ENCODE measurements around the gene BRD4. TPM values are rescaled to one million over a fixed set of nuclear protein-coding genes. Genes with fewer than 3 reads are reported as not detected.
A peak's percentile ranks its signal among the peaks of the same experiment; 100 is the strongest.

BRD4 gene
- total RNA-seq, 1 experiment from 2014 or later: 189 TPM

DNA sequence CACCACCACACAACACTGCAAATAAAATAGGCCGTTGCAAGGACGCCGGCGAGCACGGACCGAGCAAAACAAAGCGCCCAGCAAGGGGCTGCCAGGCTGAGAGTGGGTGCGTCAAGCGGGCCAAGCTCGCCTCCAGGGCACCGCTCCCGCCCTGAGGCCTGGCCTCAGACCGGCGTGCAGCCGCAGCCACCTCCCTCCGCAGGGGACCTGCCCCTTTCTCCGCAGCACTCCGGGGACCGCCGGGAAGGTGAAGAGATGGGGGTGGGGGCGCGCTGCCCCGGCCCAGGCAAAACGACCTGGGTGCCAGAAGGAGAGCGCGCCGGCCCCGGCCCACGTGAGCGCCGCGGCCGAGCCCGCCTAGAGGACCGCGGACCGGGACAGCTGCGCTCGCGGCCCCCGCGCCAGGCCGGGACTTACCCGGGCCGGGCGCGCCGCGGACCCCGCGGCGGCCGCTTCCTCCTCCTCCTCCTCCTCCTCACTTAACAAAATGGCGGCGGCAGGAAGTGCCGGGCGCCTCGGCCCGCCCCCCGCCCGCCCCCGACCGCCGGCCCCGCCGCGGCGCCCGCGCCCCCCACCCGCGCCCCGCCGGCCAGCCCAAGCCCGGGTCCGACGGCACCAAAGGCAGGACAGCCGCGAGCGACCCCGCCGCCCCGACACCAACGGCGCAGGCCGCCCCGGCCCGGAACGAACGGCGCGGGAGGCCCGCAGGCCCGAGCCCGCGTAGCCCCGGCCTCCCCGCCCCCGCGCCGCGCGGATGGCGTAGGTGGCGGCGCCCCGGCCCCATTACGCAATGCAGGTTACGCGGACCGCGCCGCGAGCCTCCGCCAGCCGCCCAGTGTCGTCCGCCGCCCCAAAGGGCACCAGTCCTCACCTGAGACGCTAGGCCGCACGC lies 674 bp downstream of the BRD4 start:
- POLR2A ChIA-PET: interaction anchor here (0.6 to 4.3 kb wide), 16 partner anchors 8 to 53 kb away, joined by 3 to 40 read pairs (median 4); partner anchors contain the start of gene AKAP8
- peak; percentile 65 for DNase-seq (ENCODE audit: unreplicated experiment)
- TF ChIP-seq, protein P1, sequence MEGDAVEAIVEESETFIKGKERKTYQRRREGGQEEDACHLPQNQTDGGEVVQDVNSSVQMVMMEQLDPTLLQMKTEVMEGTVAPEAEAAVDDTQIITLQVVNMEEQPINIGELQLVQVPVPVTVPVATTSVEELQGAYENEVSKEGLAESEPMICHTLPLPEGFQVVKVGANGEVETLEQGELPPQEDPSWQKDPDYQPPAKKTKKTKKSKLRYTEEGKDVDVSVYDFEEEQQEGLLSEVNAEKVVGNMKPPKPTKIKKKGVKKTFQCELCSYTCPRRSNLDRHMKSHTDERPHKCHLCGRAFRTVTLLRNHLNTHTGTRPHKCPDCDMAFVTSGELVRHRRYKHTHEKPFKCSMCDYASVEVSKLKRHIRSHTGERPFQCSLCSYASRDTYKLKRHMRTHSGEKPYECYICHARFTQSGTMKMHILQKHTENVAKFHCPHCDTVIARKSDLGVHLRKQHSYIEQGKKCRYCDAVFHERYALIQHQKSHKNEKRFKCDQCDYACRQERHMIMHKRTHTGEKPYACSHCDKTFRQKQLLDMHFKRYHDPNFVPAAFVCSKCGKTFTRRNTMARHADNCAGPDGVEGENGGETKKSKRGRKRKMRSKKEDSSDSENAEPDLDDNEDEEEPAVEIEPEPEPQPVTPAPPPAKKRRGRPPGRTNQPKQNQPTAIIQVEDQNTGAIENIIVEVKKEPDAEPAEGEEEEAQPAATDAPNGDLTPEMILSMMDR (IDR thresholded peaks at IDR 0.05; ENCODE audit: unreplicated experiment): no peak

DNA sequence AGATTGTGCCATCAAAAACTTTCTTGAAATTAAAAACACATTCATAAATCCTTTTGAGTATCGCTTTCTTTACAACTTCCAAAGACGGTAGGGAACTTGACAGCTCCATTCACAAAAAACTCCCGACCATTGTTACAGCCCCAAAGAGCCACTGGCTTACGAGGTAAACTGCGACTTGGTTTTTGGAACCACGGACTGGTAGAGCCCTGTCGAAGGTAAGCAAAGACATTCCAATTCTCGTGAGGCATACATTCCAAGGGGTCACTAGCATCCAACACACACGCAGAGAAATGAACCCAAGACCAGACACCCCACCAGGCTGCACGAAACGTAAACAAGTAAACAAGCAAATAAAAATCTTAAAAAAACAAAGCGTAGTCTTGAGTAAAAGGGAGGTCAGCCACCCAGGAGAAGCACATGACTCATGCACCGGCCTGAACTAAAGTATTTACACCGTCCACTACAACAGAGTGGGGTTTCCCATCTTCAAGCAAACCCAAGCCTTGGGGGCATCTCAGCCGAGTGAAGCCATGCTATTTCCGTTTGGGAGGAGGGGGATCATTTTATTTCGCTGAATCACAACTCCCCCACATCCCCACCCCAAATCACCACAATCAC lies 1.4 kb downstream of the BRD4 start:
- DNase-seq (ENCODE audit: unreplicated experiment): peak; percentile 88

More for the DNA sequence above, 674 bp downstream of the BRD4 start:
- BruUV-seq (replicated peaks): no TSS peak
- H3K36me3 Mint-ChIP-seq (ENCODE audit: insufficient read depth, unreplicated experiment): peaks cover 7% of the 10 kb centered on the region
- intact Hi-C loops (cut with micrococcal nuclease): loop anchor here (1.0 to 2.0 kb wide), 2 partner anchors 35 to 65 kb away; no protein-coding TSS in a partner anchor
- CTCF ChIA-PET: interaction anchor here (0.7 kb wide), 1 partner anchor 37 kb away, joined by 4 read pairs; no protein-coding TSS in a partner anchor
- H3K27me3 Mint-ChIP-seq (ENCODE audit: insufficient read depth, unreplicated experiment): no peaks in the 10 kb centered on the region
- H3K9me3 Mint-ChIP-seq (ENCODE audit: unreplicated experiment): no peaks in the 10 kb centered on the region
- peaks cover 17% of the 10 kb centered on the region for H3K4me1 Mint-ChIP-seq (ENCODE audit: insufficient read depth, unreplicated experiment)
- H3K27ac Mint-ChIP-seq (ENCODE audit: low read depth, unreplicated experiment): peak overlapping the region; percentile 88
- H3K4me3 Mint-ChIP-seq (ENCODE audit: unreplicated experiment): peak overlapping the region; percentile 97

DNA sequence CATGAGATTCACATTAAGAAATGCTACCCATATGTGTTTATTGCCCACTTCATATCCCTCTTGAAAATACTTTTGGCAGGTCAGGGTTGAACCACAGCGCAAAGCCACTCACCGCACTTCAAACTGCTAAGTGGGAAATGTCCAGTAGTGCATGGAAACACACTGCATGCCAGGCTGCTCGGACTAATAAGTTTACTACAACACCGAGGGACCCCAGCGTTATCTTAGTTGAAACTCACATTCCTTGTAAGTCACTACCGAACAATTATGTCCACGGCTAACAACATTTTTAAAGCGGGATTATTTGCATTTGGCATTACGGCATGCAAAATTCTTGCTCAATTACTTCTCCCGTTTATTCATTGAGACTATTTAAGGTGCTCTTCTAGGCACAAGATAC lies 4.0 kb downstream of the BRD4 start:
- no peak for DNase-seq (ENCODE audit: unreplicated experiment)
- no peaks in the 10 kb centered on the region for H3K27me3 Mint-ChIP-seq (ENCODE audit: insufficient read depth, unreplicated experiment)
- H3K9me3 Mint-ChIP-seq (ENCODE audit: unreplicated experiment): no peaks in the 10 kb centered on the region
- TF ChIP-seq, protein P1 (IDR thresholded peaks at IDR 0.05; ENCODE audit: unreplicated experiment): no peak
- ChIA-PET POLR2A (no interaction called here), CTCF (no interaction called here)
- no TSS peak for BruUV-seq (replicated peaks)
- no peak overlapping the region for H3K4me3 Mint-ChIP-seq (ENCODE audit: unreplicated experiment)
- intact Hi-C loops (cut with micrococcal nuclease): no loop called here
- H3K4me1 Mint-ChIP-seq (ENCODE audit: insufficient read depth, unreplicated experiment): peaks cover 40% of the 10 kb centered on the region
- H3K27ac Mint-ChIP-seq (ENCODE audit: low read depth, unreplicated experiment): no peak overlapping the region
- H3K36me3 Mint-ChIP-seq (ENCODE audit: insufficient read depth, unreplicated experiment): peaks cover 7% of the 10 kb centered on the region

More for the DNA sequence above, 1.4 kb downstream of the BRD4 start:
- peak overlapping the region; percentile 88 for H3K27ac Mint-ChIP-seq (ENCODE audit: low read depth, unreplicated experiment)
- peaks cover 7% of the 10 kb centered on the region for H3K36me3 Mint-ChIP-seq (ENCODE audit: insufficient read depth, unreplicated experiment)
- H3K9me3 Mint-ChIP-seq (ENCODE audit: unreplicated experiment): no peaks in the 10 kb centered on the region
- CTCF ChIA-PET: interaction anchor here (0.7 kb wide), 1 partner anchor 37 kb away, joined by 4 read pairs; no protein-coding TSS in a partner anchor
- peak overlapping the region; percentile 91 for H3K4me3 Mint-ChIP-seq (ENCODE audit: unreplicated experiment)
- H3K27me3 Mint-ChIP-seq (ENCODE audit: insufficient read depth, unreplicated experiment): no peaks in the 10 kb centered on the region
- TSS peak; percentile 35 for BruUV-seq (replicated peaks)
- TF ChIP-seq, protein P1 (IDR thresholded peaks at IDR 0.05; ENCODE audit: unreplicated experiment): no peak
- POLR2A ChIA-PET: interaction anchor here (0.6 to 4.3 kb wide), 13 partner anchors 9 to 65 kb away, joined by 3 to 40 read pairs (median 4); partner anchors contain the start of gene AKAP8
- intact Hi-C loops (cut with micrococcal nuclease): loop anchor here (1.0 to 2.0 kb wide), 2 partner anchors 34 to 65 kb away; no protein-coding TSS in a partner anchor
- H3K4me1 Mint-ChIP-seq (ENCODE audit: insufficient read depth, unreplicated experiment): peaks cover 21% of the 10 kb centered on the region
